GM12875 (cell line): Measurements from ENCODE around the gene TEC.

ENCODE experiments used
- H3K4me3 ChIP-seq: one replicate; pipeline ENCODE4 v1.5.1; 2011; ENCODE audit warnings: low read depth, low read length, control low read depth
- CTCF ChIP-seq: IDR thresholded peaks from 2 replicates; pipeline ENCODE4 v1.5.1; 2011; ENCODE audit warnings: low read depth, mild to moderate bottlenecking, control low read depth, inconsistent platforms, low read length, moderate library complexity, borderline replicate concordance; ENCODE audit not compliant: insufficient read depth

Gene TEC

GRCh38 chr4:48124870-48125269 is 144.8 kb downstream of the TEC start:
- no peak for TF ChIP-seq CTCF

GRCh38 chr4:48122756-48123155 is 146.9 kb downstream of the TEC start:
- H3K4me3 ChIP-seq, result no peak overlapping the region
- no peak for TF ChIP-seq CTCF

More at GRCh38 chr4:48124870-48125269, 144.8 kb downstream of the TEC start:
- no peak overlapping the region for H3K4me3 ChIP-seq

- no peak for TF ChIP-seq CTCF
Observed at GRCh38 chr4:48121180-48121579, 148.5 kb downstream of the TEC start.

GRCh38 chr4:48120132-48120531 is 149.5 kb downstream of the TEC start:
- TF ChIP-seq CTCF, result no peak
- no peak overlapping the region for H3K4me3 ChIP-seq

More at GRCh38 chr4:48121180-48121579, 148.5 kb downstream of the TEC start:
- H3K4me3 ChIP-seq, result no peak overlapping the region

GRCh38 chr4:48119646-48120045 is 150.0 kb downstream of the TEC start:
- no peak overlapping the region for H3K4me3 ChIP-seq
- no peak for TF ChIP-seq CTCF

- TF ChIP-seq CTCF, result no peak
- no peak overlapping the region for H3K4me3 ChIP-seq
Observed at GRCh38 chr4:48118081-48118480, 151.6 kb downstream of the TEC start.

- no peak overlapping the region for H3K4me3 ChIP-seq
- no peak for TF ChIP-seq CTCF
Observed at GRCh38 chr4:48116582-48116981, 153.1 kb downstream of the TEC start.
